Measurements from ENCODE around the gene SLC7A6. TPM values are rescaled to one million over a fixed set of nuclear protein-coding genes. Genes with fewer than 3 reads are reported as not detected.

SLC7A6 gene
- total RNA-seq, 2 experiments from 2014 or later, result 53.1 to 79.5 TPM

DNA sequence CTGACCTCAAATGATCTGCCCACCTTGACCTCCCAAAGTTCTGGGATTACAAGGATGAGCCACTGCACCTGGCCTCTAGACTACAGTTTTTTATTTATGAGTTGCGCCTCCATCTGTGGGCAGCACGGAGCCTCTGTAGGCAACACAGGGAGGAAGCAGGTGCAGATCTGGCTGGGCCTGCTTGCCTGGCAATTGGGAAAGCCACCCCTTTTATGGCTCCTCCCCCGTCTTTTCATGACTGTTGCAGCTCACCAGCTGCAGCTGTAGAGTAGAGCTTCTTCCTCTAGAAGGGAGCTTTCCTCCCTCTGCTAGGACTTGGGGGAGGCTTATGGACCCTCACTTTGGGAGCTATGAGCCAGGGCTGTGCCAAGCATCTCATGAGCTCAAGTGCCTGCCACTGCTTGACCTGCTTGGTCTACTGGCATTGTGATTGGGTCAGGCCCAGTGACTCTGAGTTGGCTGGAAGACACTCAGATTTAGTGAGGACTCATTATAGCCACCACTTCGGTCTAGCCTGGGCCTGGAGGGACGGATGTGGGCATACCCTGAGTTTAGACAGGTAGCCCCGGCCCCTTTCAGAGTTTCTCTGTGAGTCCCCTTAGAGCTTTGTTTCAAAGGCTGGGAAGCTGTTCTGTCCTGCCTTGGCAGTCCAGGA, 6.9 kb upstream of the SLC7A6 start:
- ChIA-PET POLR2A (interaction anchor here (0.6 to 2.5 kb wide), 13 partner anchors 9 to 173 kb away, joined by 3 to 13 read pairs (median 4); partner anchors contain the start of genes PLA2G15, PRMT7 and SLC7A6OS), CTCF (ENCODE audit: unreplicated experiment) (interaction anchor here (0.9 to 1.8 kb wide), 9 partner anchors 9 to 71 kb away, joined by 3 to 8 read pairs (median 4); partner anchors contain the start of gene PLA2G15)
- BruUV-seq (replicated peaks), result no TSS peak
- H2AFZ ChIP-seq (ENCODE audit: low read length), result no peak overlapping the region; the same call in 1 of the 2 replicates
- DNase-seq (ENCODE audit: low spot score), result peak; percentile 95
- TF ChIP-seq, protein P1, sequence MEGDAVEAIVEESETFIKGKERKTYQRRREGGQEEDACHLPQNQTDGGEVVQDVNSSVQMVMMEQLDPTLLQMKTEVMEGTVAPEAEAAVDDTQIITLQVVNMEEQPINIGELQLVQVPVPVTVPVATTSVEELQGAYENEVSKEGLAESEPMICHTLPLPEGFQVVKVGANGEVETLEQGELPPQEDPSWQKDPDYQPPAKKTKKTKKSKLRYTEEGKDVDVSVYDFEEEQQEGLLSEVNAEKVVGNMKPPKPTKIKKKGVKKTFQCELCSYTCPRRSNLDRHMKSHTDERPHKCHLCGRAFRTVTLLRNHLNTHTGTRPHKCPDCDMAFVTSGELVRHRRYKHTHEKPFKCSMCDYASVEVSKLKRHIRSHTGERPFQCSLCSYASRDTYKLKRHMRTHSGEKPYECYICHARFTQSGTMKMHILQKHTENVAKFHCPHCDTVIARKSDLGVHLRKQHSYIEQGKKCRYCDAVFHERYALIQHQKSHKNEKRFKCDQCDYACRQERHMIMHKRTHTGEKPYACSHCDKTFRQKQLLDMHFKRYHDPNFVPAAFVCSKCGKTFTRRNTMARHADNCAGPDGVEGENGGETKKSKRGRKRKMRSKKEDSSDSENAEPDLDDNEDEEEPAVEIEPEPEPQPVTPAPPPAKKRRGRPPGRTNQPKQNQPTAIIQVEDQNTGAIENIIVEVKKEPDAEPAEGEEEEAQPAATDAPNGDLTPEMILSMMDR (conservative IDR thresholded peaks at IDR 0.05; ENCODE audit: low read length), result peak; percentile 43; the same call in 1 of the 2 replicates
- TF ChIP-seq EZH2phosphoT487 (IDR thresholded peaks at IDR 0.05; ENCODE audit: borderline replicate concordance, low read depth, low read length), result no peak
- H3K9me2 ChIP-seq (ENCODE audit: insufficient read depth, low read length), result no peaks in the 10 kb centered on the region
- H3K79me2 ChIP-seq (ENCODE audit: insufficient read depth, low read depth, low read length), result no peaks in the 10 kb centered on the region
- peak overlapping the region; percentile 69 for H3K4me2 ChIP-seq (ENCODE audit: low read length)
- no peaks in the 10 kb centered on the region for H3K9me3 ChIP-seq (ENCODE audit: low read length)
- H3K4me3 ChIP-seq (ENCODE audit: low read depth, low read length, poor library complexity, severe bottlenecking), result peak overlapping the region; percentile 27
- H3K4me1 ChIP-seq (ENCODE audit: insufficient read depth, low read length, poor library complexity, severe bottlenecking), result peaks cover 68% of the 10 kb centered on the region
- intact Hi-C loops (cut with micrococcal nuclease; ENCODE audit: unreplicated experiment), result loop anchor here (1.0 to 10.0 kb wide), 3 partner anchors 12 to 237 kb away; partner anchors contain the start of gene PLA2G15
- peaks cover 58% of the 10 kb centered on the region for H3K36me3 ChIP-seq (ENCODE audit: insufficient read depth, low read length)
- H3K27ac ChIP-seq (ENCODE audit: low read depth, low read length, poor library complexity, severe bottlenecking), result peak overlapping the region; percentile 94
- no peaks in the 10 kb centered on the region for H4K20me1 ChIP-seq (ENCODE audit: insufficient read depth, low read length)

GRCh38 chr16:68257906-68258800, 6.2 kb upstream of the SLC7A6 start:
- ChIA-PET CTCF (ENCODE audit: unreplicated experiment) (interaction anchor here (0.5 to 1.8 kb wide), 10 partner anchors 10 to 120 kb away, joined by 3 to 8 read pairs (median 4); partner anchors contain the start of gene PLA2G15), POLR2A (interaction anchor here (0.8 to 2.5 kb wide), 12 partner anchors 10 to 174 kb away, joined by 3 to 13 read pairs (median 4); partner anchors contain the start of genes PLA2G15, PRMT7 and SLC7A6OS)
- H3K36me3 ChIP-seq (ENCODE audit: insufficient read depth, low read length), result peaks cover 53% of the 10 kb centered on the region
- H3K79me2 ChIP-seq (ENCODE audit: insufficient read depth, low read depth, low read length), result no peaks in the 10 kb centered on the region
- no TSS peak for BruUV-seq (replicated peaks)
- TF ChIP-seq, protein P1 (conservative IDR thresholded peaks at IDR 0.05; ENCODE audit: low read length), result no peak
- TF ChIP-seq EZH2phosphoT487 (IDR thresholded peaks at IDR 0.05; ENCODE audit: borderline replicate concordance, low read depth, low read length), result no peak
- DNase-seq (ENCODE audit: low spot score), result no peak
- H3K27ac ChIP-seq (ENCODE audit: low read depth, low read length, poor library complexity, severe bottlenecking), result peak overlapping the region; percentile 94
- peak overlapping the region; percentile 27 for H3K4me3 ChIP-seq (ENCODE audit: low read depth, low read length, poor library complexity, severe bottlenecking)
- peak overlapping the region; percentile 69 for H3K4me2 ChIP-seq (ENCODE audit: low read length)
- no peaks in the 10 kb centered on the region for H3K9me2 ChIP-seq (ENCODE audit: insufficient read depth, low read length)
- H3K9me3 ChIP-seq (ENCODE audit: low read length), result no peaks in the 10 kb centered on the region
- no peak overlapping the region; the same call in 1 of the 2 replicates for H2AFZ ChIP-seq (ENCODE audit: low read length)
- no peaks in the 10 kb centered on the region for H4K20me1 ChIP-seq (ENCODE audit: insufficient read depth, low read length)
- peaks cover 61% of the 10 kb centered on the region for H3K4me1 ChIP-seq (ENCODE audit: insufficient read depth, low read length, poor library complexity, severe bottlenecking)
- intact Hi-C loops (cut with micrococcal nuclease; ENCODE audit: unreplicated experiment), result loop anchor here (1.0 to 10.0 kb wide), 3 partner anchors 13 to 237 kb away; partner anchors contain the start of gene PLA2G15

All from OCI-LY7 (cell line).